Measurements from ENCODE around the gene FBXO17.
"Not testable (repeated sequence)": the region's sequence is repeated elsewhere in the genome, so short reads cannot be mapped to it uniquely, and the experiment has no call there.

Gene FBXO17

DNA sequence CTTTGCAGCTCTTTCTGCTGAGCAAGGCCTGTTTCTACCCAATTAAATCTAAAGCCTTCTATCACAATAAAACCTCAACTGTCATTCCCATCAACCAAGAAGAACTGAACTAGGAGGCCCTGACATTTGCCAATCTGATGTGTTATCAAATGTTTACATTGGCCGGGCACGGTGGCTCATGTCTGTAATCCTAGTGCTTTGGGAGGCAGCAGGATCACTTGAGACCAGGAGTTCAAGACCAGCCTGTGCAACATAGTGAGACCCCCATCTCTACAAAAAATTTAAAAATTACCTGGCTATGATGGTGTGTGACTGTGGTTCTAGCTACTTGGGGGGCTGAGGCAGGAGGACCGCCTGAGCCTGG lies 2.8 kb upstream of the FBXO17 start:
- DNase-seq: no peak

DNA sequence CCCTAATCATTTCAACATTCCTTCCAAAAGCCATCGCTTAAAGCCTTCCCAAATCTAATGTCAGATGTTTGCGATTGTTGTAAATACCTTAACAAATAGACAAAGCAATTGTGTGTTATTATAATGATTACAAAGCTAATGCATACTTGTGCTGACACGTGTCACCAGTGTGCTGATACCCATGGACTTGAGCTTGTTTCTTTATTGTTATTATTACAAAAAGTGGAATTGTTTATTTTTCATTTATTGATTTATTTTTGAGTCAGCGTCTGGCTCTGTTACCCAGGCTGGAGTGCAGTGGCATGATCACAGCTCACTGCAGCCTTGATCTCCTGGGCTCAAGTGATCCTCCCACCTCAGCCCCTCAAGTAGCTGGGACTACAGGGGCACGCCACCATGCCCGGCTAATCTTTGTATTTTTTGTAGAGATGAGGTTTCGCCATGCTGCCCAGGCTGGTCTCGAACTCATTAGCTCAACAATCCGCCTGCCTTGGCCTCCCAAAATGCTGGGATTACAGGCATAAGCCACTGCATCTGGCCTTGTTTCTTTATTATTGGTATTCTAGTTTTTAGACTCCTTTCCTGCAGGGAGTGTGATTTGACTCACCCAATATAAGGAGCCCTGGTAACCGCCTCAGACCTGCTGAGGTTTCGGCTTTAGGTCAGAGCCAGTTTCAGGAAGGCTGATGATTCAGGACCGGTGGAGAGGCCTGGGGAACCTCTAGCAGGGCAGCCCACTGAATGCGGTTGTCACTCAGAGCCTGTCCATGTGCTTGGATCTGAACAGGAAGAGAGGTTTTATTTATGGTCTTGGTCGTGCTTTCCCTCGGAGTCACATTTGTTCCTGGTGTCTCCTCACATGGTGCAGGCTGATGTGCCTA lies 2.1 kb upstream of the FBXO17 start:
- peak; percentile 33 for DNase-seq

DNA sequence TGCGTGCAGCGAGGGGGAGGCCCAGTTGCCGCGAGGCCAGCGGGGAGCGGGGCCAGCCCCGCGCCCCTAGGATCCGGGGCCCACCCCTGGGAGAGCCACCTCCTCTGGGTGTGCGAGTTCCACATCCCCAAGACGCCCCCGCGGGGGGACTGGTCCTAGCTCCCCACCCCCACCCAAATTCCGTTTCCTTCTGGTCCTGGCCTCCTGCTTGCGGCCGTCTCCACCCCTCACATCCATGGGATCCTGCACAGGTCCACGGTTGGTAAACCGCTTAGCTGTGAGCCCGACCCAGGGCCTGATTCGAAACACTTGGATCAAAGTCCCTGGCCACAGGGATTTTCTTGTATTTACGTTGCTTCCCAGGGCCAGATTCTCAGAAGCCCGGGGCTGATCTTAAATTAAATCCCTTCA lies 324 bp upstream of the FBXO17 start:
- no peak for DNase-seq

DNA sequence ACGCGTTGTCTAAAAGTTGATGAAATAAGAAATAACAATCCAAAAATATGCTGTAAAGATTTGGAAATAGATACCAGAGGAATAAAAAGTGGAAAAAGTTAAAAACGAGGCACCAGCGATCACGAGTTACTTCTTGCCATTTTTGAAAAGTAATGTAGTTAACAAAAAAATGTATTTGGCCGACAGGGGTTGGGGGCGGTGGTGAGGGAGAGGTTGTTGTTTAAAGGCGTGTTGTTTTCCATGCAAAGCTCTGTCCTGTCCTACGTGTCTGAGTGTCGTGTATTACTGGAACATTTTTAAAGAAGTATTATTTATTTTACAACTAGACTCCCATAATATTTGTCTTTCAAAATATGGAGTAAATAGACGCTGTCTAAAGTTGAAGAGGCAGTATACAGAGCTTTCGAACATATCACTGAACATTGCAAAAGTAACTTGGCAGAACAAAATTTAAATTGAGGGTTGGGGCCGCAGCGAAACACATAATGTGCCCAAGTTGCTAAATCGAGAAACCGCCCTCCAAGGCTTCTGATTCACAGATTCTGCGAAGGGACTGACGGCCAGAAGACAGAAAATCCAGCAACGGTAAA lies 823 bp downstream of the FBXO17 start:
- no peak for DNase-seq

DNA sequence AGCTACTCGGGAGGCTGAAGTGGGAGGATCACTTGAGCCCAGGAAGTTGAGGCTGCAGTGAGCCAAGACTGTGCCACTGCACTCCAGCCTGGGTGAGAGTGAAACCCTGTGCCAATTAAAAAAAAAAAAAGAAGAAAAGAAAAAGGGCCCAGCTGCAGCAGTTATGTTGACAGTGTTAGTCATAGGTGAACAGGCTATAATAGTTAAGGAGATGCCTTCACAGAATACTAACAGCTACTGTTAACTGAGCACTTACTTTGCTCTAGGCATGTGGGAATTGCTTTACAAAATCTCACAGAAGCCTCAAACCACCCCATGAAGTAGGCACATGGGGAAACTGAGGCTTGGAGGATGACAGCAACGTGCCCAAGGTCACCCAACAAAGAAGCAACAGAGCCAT lies 3.9 kb downstream of the FBXO17 start:
- DNase-seq: no peak

DNA sequence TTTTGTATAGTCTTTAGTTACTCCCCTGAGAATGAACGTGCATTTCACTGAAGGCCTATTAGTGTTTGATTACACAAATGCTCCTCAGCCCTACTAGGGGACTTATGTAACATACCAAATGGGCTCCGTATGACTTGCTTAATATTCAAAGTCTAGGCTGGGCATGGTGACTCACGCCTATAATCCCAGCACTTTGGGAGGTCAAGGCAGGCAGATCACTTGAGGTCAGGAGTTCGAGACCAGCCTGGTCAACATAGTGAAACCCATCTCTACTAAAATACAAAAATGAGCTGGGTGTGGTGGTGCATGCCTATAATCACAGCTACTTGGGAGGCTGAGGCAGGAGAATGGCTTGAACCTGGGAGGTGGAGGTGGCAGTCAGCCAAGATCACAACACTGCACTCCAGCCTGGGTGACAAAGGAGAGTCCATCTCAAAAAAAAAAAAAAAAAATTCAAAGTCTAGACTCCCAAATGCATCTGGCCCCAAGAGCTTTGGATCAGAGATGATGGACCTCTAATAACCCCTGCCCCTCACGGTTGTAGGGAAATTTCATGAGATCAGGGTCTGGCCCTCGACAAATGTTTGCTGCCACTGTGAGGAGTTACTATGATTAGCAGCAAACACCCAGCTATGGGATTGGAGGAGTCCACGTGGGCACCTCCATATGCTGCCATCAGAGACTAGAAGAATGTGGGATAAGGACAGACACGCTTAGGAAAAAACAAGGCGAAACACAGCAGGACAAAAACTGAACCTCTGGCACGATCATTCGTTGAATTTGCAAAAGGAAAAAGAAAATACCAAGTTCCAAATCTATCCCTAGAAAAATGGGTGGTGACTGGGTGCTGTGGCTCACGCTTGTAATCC lies 4.6 kb downstream of the FBXO17 start:
- no peak for DNase-seq

DNA sequence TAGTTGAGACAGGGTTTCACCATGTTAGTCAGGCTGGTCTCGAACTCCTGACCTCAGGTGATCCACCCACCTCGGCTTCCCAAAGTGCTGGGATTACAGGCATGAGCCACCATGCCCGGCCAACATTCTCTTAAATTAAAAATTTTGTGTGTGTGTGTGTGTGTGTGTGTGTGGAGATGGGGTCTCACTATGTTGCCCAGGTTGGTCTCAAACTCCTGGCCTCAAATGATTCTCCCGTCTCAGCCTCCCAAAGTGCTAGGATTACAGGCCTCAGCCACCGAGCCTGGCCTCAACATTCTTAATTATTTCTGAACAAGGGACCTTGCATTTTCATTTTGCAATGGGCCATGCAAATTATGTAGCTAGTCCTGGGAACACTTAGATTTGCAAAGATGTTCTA lies 9.4 kb downstream of the FBXO17 start:
- not testable (repeated sequence) for DNase-seq

DNA sequence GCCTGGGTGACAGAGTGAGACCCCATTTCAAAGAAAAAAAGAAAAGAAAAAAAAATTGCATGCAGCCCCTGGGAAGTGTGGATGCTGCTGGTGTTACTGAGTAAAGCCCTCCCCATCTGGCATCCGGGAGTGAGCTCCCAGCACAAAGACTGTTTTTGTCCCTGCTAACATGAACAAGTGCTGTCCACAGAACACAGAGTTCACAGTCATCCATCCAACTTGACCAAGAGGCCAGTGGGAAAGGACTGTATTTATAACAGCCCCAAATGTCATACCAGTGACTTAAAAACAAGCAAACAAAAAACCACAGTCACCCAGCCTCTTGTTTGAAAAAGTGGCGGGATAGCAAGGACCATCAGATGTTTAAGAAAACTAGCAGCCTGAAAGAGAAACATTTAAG lies 10.8 kb downstream of the FBXO17 start:
- DNase-seq: no peak

DNA sequence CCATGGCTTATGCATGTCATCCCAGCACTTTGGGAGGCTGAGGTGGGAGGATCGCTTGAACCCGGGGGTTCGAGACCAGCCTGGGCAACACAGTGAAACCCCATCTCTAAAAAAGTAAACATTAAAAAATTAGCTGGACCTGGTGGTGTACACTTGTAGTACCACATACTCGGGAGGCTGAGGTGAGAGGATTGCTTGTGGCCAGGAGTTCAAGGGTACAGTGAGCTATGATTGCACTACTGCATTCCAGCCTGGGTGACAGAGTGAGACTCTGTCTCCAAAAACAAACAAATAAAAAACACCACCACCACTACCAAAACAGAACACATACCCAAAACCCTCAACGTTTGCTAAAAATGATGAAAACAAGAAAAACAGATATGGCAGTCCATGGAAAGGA lies 15.9 kb downstream of the FBXO17 start:
- DNase-seq: no peak

DNA sequence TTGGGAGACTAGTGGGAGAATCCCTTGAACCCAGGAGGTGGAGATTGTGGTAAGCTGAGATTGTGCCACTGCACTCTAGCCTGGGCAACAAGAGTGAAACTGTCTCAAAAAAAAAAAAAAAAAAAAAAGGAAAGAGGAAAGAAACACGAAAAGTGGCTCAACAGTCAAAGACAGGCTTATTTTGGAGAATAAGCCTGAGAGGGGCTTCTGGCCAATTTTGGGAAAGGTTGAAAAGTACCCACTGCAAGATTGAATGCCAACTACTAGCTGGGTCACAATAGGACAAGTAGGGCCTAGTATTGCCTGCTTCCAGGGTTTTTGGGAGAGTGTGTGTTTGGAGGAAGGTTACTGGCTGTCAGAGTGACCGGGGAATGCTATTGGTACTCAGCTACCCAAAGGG lies 17.2 kb downstream of the FBXO17 start:
- no peak for DNase-seq

DNA sequence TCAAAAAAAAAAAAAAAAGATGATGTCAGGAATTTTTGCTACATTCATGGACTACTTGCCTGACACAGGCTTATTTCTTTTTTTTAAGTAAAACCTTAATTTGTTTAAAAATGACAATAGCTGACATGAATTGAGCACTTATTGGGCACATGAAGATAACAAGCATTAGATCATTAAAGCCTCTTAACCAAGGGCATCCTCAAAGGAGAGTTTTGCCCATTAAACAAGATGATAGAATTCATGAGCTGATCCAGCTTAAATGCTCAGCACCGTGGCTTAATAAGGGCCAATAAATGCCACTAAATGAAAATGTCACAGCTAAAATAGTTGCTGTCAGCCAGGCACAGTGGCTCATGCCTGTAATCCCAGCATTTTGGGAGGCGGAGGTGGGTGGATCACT lies 19.3 kb downstream of the FBXO17 start:
- no peak for DNase-seq

DNA sequence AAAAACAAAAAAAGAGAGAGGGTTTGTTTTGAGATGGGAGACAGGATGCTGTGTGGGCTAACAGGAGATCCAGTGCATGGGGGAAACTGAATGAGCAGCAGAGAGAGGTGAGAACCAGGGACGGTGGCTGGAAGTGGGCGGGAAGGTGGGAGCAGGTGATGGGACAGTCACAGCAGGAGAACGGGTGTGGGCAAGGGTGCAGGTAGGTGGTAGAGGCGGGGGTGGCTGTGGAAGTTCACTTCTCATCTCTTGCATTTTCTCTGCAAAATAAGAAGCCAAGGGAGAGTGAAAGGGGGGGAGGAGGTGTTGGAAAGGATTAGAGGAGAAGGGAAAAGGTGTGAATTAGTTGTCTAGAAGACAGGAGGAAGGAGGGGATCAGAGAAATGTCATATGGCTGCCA lies 21.9 kb downstream of the FBXO17 start:
- no peak for DNase-seq

DNA sequence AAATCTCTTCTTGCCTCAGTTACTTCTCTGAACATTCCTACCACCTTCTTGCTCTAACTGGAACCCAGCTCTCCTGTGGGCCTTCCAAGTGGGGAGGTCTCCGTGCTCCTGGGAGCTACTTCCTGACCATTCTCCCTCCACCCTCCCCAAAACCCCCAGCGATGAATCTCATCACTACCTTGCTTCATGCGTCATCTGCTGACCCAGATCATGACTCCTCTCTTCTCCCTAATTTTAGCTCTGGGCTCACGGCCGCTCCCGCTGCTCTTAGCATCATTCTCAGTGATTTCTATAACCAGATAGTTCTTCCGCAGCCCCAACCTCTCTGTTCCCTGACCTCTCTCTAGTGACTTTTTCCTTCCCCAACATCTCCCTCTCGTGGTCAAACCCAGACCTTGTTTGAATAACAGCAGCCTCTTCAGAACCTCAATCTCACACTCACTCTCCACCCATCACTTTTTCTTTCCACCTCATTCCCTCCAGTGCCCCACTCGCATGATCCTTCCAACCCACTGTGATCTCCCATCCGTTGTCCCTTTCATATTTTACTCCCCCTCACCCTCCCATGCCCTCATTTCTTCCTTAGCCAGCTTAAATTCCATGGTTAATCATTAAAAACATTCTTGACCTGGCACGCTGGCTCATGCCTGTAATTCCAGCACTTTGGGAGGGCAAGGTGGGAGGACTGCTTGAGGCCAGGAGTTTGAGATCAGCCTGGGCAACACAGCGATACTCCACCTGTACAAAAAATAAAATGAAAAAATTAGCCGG lies 23.0 kb downstream of the FBXO17 start:
- no peak for DNase-seq

DNA sequence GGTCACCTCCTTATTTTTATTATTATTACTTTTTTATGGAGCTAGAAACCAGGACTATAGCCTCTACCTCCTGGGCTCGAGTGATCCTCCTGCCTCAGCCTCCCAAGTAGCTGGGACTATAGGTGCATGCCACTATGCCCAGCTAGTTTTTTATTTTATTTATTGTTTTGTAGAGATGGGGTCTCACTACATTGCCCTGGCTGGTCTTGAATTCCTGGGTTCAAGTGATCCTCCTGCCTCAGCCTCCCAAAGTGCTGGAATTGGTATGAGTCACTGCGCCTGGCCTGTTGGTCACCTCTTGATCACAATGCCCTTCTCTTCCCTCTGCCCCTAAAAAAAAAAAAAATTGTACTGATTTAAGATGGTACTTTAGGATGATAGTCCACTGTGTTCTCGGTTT lies 24.4 kb downstream of the FBXO17 start:
- no peak for DNase-seq

DNA sequence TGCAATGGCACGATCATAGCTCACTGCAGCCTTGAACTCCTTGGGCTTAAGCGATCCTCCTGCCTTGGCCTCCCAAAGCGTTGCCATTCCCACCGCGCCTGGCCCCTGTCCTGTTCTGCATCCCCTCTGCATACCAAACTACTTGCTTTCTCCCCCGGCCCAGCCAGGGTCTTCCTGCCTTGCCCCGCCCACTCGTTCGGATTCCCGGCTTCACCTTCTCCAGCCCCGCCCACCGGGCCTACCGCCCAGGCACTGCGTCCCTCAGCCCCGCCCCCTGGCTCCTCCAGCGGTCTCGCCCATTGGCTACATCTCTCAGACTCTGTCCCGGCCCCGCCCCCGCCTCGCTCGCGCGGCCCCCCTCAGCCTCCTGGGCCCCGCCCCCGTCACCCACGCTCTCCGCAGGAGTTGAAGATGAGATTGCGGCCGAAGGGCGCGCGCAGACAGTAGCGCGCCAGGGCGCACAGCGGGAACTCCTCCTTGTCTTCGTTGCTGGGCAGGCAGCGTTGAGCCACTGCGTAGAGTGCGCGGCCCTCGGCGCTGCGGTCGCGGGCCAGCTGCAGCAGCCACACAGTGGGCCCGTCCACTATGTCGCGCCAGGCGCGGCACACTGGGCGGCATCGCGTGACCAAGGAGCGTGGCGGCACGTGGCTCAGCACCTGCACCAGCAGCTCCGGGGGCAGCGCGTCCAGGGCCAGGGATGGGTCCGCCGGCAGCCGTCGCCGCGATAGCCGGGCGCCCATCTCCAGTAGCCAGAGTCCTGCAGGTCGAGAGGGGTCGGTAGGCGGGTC lies 25.8 kb downstream of the FBXO17 start:
- peak; percentile 83 for DNase-seq

DNA sequence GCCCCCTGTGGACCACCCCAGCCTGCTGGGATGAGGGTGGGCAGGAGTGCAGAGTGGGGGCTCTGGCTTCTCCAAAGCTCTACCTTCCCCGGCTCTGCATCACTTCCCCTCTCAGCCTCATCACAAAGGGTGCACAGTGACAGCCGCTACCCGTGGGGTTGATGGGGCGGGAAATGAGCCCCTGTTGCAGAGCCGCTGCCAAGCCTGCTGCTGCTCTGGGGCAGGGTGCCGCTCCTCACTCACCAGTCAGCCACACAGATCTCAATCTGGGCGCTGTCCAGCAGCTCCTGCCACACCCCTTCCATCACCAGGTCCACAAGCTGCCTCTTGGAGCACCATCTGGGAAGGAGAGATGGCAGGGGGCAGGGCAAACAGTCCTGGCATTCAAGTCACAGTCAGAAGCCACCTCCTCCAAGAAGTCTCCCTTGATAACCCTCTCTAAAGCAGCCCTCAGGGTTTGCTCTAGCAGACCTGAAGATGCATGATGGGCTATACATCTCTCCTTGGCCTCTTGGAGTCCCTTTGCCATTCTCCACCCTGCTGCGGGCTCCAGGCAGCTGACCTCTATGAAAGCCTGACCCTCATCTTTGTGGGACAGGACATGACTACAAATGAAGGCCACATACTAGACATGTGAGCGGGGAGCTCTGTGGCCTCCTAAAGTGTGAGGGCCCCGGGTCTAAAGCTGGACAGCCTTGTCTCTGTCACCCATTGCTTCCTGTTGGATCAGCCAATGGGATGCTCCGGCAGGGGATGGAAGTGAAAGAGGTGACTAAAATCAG lies 29.1 kb downstream of the FBXO17 start:
- no peak for DNase-seq

DNA sequence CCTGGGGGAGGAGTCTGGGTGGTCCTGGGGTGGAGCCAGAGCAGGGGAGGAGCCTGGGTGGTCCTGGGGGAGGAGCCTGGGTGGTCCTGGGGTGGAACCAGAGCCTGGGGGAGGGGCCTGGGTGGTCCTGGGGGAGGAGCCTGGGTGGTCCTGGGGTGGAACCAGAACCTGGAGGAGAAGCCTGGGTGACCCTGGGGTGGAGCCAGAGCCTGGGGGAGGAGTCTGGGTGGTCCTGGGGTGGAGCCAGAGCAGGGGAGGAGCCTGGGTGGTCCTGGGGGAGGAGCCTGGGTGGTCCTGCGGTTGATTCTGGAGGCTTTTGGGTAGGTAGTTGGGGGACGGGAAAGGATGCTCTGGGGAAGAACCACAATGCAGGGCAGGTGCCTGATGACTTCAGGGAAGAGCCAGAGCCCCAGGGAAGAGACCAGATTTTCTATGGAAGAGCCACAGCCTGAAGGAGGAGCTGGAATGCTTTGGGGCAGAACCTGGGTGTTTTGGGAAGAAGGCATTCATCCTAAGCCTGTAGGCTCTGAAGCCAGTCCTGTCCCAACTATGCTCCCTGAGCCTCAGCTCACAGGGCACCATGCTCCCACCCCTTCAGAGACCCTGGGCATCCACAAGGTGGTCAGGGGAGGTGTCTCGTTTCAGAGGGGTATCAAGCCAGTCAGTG lies 29.8 kb downstream of the FBXO17 start:
- no peak for DNase-seq

DNA sequence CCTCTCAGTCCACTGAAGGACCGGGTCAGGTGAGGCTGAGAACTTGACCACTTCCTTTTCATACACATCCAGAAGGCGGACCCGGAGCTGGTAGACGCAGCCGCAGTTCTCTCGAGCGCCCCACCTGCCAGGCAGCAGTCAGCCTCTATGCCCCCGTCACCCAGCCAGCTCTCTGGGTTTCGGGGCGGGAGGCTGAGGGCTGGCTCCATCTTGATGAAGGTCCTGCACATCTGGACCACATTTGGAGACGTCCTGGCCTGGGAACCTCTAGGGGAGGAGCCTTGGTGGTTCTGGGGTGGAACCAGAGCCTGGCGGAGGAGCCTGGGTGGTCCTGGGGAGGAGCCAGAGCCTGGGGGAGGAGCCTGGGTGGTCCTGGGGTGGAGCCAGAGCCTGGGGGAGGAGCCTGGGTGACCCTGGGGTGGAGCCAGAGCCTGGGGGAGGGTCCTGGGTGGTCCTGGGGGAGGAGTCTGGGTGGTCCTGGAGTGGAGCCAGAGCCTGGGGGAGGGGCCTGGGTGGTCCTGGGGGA lies 30.5 kb downstream of the FBXO17 start:
- no peak for DNase-seq

DNA sequence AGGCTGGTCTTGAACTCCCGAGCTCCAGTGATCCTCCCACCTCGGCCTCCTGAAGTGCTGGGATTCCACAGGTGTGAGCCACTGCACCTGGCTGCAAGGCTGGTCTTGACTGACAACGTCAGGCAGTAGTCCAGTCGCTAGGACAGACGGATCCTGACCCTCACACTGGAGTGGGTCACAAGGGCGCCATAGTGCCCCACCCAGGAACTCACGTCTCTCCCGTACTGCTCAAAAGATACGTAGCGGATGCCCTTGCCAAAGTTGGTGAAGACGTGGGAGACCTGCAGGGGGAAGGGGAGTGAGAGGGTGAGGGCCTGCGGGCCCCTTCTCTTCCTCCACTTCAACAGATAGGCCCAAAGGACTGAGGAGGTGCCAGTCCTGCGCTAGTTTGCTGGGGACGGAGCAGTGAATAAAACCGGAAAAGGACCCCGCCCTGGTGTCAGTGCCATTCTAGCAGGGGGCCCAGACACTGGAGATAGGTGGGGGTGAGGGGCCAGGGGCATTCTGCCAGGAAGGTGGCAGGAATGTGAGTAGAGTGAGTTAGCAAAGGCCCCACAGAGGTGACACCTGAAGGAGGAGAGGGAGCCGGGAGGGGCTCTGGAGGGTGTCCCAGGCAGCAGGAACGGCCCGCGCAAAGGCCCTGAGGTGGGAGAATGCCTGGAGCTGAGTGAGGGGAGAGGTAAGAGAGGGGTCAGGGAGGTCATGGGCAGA lies 32.9 kb downstream of the FBXO17 start:
- DNase-seq: no peak

DNA sequence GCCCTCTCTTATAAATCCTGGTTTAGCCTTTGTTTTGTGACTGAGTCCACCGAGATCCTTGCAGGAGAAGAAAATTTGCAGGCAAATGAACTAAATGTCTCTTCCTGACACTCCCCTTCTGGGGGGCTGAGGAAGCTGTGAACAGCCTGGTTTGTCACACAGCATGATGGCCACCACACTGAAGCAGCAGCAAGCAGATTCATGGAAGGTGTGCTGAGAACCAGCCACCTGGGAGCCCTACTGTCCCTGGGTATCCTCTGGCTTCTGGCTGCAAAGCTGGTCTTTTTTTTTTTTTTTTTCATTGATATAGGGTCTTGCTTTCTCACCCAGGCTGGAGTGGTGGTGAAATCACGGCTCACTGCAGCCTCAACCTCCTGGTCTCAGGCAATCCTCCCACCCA lies 33.6 kb downstream of the FBXO17 start:
- no peak for DNase-seq
